Measurements from ENCODE around the gene NIN. TPM values are rescaled to one million over a fixed set of nuclear protein-coding genes. Genes with fewer than 3 reads are reported as not detected.

The NIN gene
- total RNA-seq, 1 donor from 2014 or later, result 27.4 TPM

- intact Hi-C loops (cut with micrococcal nuclease), result no loop called here
- no peak for TF ChIP-seq CTCF (IDR thresholded peaks at IDR 0.05; ENCODE audit: borderline replicate concordance)
- H3K4me1 ChIP-seq, result peaks cover 3% of the 10 kb centered on the region
- H3K36me3 ChIP-seq, result peaks cover 92% of the 10 kb centered on the region
- no peak for DNase-seq
- H3K4me3 ChIP-seq, result no peak overlapping the region
- H3K27me3 ChIP-seq (ENCODE audit: low read depth), result no peaks in the 10 kb centered on the region
- peak overlapping the region; percentile 23 for H3K27ac ChIP-seq (replicated peaks)
- H3K9me3 ChIP-seq (replicated peaks), result no peaks in the 10 kb centered on the region
These were observed 72.7 kb downstream of the NIN start for GRCh38 chr14:50758305-50758704.

- no peak for DNase-seq
- intact Hi-C loops (cut with micrococcal nuclease), result no loop called here
- H3K4me1 ChIP-seq, result no peaks in the 10 kb centered on the region
- H3K36me3 ChIP-seq, result peaks cover 92% of the 10 kb centered on the region
- H3K27ac ChIP-seq (replicated peaks), result peak overlapping the region; percentile 23
- no peaks in the 10 kb centered on the region for H3K27me3 ChIP-seq (ENCODE audit: low read depth)
- H3K4me3 ChIP-seq, result no peak overlapping the region
- H3K9me3 ChIP-seq (replicated peaks), result no peaks in the 10 kb centered on the region
- TF ChIP-seq CTCF (IDR thresholded peaks at IDR 0.05; ENCODE audit: borderline replicate concordance), result no peak
These were observed 73.3 kb downstream of the NIN start for GRCh38 chr14:50757702-50758101.

GRCh38 chr14:50756300-50756699 lies 74.7 kb downstream of the NIN start:
- H3K36me3 ChIP-seq, result peaks cover 92% of the 10 kb centered on the region
- TF ChIP-seq CTCF (IDR thresholded peaks at IDR 0.05; ENCODE audit: borderline replicate concordance), result no peak
- DNase-seq, result no peak
- H3K4me3 ChIP-seq, result no peak overlapping the region
- H3K27ac ChIP-seq (replicated peaks), result no peak overlapping the region
- H3K9me3 ChIP-seq (replicated peaks), result no peaks in the 10 kb centered on the region
- intact Hi-C loops (cut with micrococcal nuclease), result no loop called here
- no peaks in the 10 kb centered on the region for H3K4me1 ChIP-seq
- H3K27me3 ChIP-seq (ENCODE audit: low read depth), result no peaks in the 10 kb centered on the region

GRCh38 chr14:50750323-50750722 lies 80.6 kb downstream of the NIN start:
- Histone ChIP-seq H3K27me3 (ENCODE audit: low read depth) (no peaks in the 10 kb centered on the region), H3K4me3 (no peak overlapping the region), H3K27ac (replicated peaks) (no peak overlapping the region), H3K36me3 (peaks cover 89% of the 10 kb centered on the region), H3K9me3 (replicated peaks) (peaks cover 7% of the 10 kb centered on the region), H3K4me1 (no peaks in the 10 kb centered on the region)
- intact Hi-C loops (cut with micrococcal nuclease), result no loop called here
- DNase-seq, result no peak
- no peak for TF ChIP-seq CTCF (IDR thresholded peaks at IDR 0.05; ENCODE audit: borderline replicate concordance)

- DNase-seq, result no peak
- intact Hi-C loops (cut with micrococcal nuclease), result no loop called here
- Histone ChIP-seq H3K27me3 (ENCODE audit: low read depth) (no peaks in the 10 kb centered on the region), H3K36me3 (peaks cover 88% of the 10 kb centered on the region), H3K4me1 (peaks cover 8% of the 10 kb centered on the region), H3K4me3 (no peak overlapping the region), H3K27ac (replicated peaks) (no peak overlapping the region), H3K9me3 (replicated peaks) (peaks cover 7% of the 10 kb centered on the region)
- TF ChIP-seq CTCF (IDR thresholded peaks at IDR 0.05; ENCODE audit: borderline replicate concordance), result no peak
These were observed 85.4 kb downstream of the NIN start for GRCh38 chr14:50745401-50746058.

All from left ventricle myocardium inferior (tissue), 1 donor.